Activated B cell treated with CpG ODN at 0.5 μM for 24 hours (primary cell): ENCODE measurements around the gene LRGUK. TPM values are rescaled to one million over a fixed set of nuclear protein-coding genes. Genes with fewer than 3 reads are reported as not detected.
A peak's percentile ranks its signal among the peaks of the same experiment; 100 is the strongest.
"Not testable (repeated sequence)": the region's sequence is repeated elsewhere in the genome, so short reads cannot be mapped to it uniquely, and the experiment has no call there.

ENCODE experiments used
- ATAC-seq: fragments of 200-7000 bp; cut with Tn5 transposase; one replicate; pipeline ENCODE4 v1.10.0; 2021; ENCODE audit warnings: low read depth, mild to moderate bottlenecking, moderate library complexity
- CTCF ChIA-PET: fragments of 350-600 bp; sonication (Branson Sonifier 250); formaldehyde crosslinking; loops from one replicate; lab custom pipeline; 2021; ENCODE audit warnings: antibody characterized with exemption; lab: Charles Lee
- POLR2A ChIA-PET: fragments of 350-600 bp; sonication (Branson Sonifier 250); formaldehyde crosslinking; loops from one replicate; lab custom pipeline; 2021; ENCODE audit warnings: antibody characterized with exemption; lab: Charles Lee
- DNase-seq: peaks from one replicate; pipeline ENCODE4 v3.0.0; 2022
- H3K27ac Mint-ChIP-seq: one replicate; pipeline ENCODE4 v1.8.0; 2020; ENCODE audit warnings: mixed read lengths
- H3K27me3 Mint-ChIP-seq: one replicate; pipeline ENCODE4 v1.8.0; 2021; ENCODE audit warnings: mixed read lengths
- H3K36me3 Mint-ChIP-seq: one replicate; pipeline ENCODE4 v1.8.0; 2021; ENCODE audit warnings: low read depth, mixed read lengths
- H3K4me1 Mint-ChIP-seq: one replicate; pipeline ENCODE4 v1.8.0; 2021; ENCODE audit warnings: mixed read lengths
- H3K4me3 Mint-ChIP-seq: one replicate; pipeline ENCODE4 v1.8.0; 2020; ENCODE audit warnings: mild to moderate bottlenecking, mixed read lengths
- H3K9me3 Mint-ChIP-seq: one replicate; pipeline ENCODE4 v1.8.0; 2020; ENCODE audit warnings: mixed read lengths
- intact Hi-C: fragments of 100-400 bp; cut with micrococcal nuclease; formaldehyde crosslinking; loops from one replicate; pipeline ENCODE4 v1.15.1; 2024
- total RNA-seq: library from RNA; stranded (reverse); gene quantifications from 2 replicates; pipeline ENCODE4 v1.2.3, GENCODE V29; 2022
- TF ChIP-seq, protein P1 (sequence below): fragments of 200-600 bp; IDR thresholded peaks from one replicate; pipeline ENCODE4 v1.8.0; 2022; ENCODE audit warnings: antibody characterized with exemption, mild to moderate bottlenecking

Gene LRGUK
- total RNA-seq, 1 donor from 2014 or later, result 1.0 TPM

DNA sequence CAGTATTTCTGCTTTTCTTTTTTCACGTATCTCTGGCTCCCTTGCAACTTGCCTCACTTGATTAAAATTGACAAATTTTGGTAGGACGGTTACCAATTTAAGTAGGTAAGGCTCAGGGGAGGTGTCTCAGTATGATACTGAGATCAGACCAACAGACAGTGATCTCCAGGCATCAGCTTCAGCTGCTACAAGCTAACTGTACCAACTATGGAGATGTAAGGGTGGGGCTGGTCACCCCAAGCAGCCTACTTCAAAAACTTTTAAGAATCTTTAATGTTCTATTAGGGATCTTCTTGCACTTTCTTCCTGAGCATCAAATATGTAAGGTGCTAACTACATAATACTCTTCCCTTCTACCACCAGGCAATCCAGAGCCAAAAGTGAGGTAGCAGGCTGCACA lies 162.7 kb downstream of the LRGUK start:
- POLR2A ChIA-PET, result no interaction called here
- no peaks in the 10 kb centered on the region for H3K27me3 Mint-ChIP-seq
- no peaks in the 10 kb centered on the region for H3K9me3 Mint-ChIP-seq
- H3K4me1 Mint-ChIP-seq, result peaks cover 24% of the 10 kb centered on the region
- H3K27ac Mint-ChIP-seq, result no peak overlapping the region
- no peak overlapping the region for H3K4me3 Mint-ChIP-seq
- intact Hi-C loops, result no loop called here
- no peak for ATAC-seq
- peaks cover 12% of the 10 kb centered on the region for H3K36me3 Mint-ChIP-seq
- CTCF ChIA-PET, result no interaction called here
- TF ChIP-seq, protein P1, sequence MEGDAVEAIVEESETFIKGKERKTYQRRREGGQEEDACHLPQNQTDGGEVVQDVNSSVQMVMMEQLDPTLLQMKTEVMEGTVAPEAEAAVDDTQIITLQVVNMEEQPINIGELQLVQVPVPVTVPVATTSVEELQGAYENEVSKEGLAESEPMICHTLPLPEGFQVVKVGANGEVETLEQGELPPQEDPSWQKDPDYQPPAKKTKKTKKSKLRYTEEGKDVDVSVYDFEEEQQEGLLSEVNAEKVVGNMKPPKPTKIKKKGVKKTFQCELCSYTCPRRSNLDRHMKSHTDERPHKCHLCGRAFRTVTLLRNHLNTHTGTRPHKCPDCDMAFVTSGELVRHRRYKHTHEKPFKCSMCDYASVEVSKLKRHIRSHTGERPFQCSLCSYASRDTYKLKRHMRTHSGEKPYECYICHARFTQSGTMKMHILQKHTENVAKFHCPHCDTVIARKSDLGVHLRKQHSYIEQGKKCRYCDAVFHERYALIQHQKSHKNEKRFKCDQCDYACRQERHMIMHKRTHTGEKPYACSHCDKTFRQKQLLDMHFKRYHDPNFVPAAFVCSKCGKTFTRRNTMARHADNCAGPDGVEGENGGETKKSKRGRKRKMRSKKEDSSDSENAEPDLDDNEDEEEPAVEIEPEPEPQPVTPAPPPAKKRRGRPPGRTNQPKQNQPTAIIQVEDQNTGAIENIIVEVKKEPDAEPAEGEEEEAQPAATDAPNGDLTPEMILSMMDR, result no peak
- DNase-seq, result no peak

DNA sequence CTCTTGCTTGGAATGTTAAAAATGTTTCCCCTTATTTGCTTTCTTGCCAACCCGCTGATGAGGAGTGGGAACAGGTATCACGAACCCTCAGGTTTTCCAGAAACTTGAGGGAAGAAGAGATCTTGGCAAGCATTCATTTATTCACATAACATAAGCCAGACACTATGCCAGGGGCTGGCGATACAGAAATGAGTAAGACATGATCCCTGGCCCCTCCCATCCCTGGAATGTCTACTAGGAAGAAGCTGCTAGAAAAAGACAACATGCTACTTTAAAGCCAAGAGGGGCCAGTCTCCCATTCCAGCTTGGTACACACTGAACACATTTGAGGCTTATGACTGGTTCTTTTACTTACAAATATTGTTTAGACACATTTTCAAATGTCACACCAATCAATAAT lies 163.1 kb downstream of the LRGUK start:
- Mint-ChIP-seq H3K36me3 (peaks cover 16% of the 10 kb centered on the region), H3K4me3 (no peak overlapping the region), H3K4me1 (peaks cover 24% of the 10 kb centered on the region), H3K27ac (no peak overlapping the region), H3K9me3 (no peaks in the 10 kb centered on the region), H3K27me3 (no peaks in the 10 kb centered on the region)
- POLR2A ChIA-PET, result no interaction called here
- TF ChIP-seq, protein P1, result no peak
- ATAC-seq (no peak), DNase-seq (no peak)
- CTCF ChIA-PET, result no interaction called here
- intact Hi-C loops, result no loop called here

DNA sequence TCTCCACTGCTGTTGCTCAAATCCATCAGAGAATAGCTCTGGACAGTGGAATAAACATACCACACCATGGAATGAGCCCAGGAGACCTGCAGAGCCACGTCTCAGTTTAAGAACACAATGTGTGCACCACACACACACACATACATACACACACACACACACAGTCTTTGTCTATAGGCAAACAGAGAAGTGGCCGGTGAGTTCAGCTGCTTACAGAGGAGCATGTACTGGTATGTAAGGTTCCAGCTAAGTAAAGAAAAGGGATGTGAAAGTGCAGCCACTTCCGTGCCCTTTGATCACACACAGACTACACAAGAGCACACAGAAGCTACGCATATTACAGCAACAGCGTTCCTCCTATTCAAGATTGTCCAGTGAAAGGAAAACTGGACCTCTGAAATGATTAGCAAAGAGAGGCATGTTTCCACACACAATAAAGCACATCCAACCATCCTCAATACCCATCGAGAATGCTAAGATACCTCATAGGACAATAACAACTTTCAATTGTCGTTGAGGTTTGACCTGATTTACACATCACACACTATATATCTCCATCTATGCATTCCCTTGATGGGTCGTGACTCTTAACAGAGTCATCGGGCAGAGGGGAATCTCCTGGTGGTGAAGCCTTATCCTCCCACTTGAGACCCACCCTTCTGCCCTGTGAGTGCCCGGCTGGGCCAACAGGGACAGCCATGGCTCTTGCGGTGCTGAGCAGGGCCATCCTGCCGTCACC lies 166.0 kb downstream of the LRGUK start:
- Mint-ChIP-seq H3K27ac (peak overlapping the region; percentile 54), H3K4me1 (peaks cover 20% of the 10 kb centered on the region)
- intact Hi-C loops, result loop anchor here (1.0 kb wide), 1 partner anchor 24 kb away; no protein-coding TSS in a partner anchor

DNA sequence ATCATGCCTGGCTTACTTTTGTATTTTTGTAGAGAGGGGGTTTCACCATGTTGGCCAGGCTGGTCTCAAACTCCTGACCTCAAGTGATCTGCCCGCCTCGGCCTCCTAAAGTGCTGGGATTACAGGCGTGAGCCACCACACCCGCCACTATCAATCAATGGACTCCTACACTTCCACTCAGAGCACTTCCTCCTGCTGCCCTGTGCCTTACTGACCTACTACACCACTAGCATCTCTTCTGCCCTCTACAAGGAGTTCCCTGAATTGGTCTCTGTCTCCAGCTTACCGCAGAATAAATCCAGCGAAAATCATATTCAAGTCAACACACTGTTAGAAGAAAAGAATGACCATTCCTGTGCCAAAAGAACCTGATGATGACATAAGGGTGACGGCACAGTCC lies 168.8 kb downstream of the LRGUK start:
- CTCF ChIA-PET, H3K9me3 Mint-ChIP-seq, ATAC-seq, H3K27me3 Mint-ChIP-seq, H3K27ac Mint-ChIP-seq, POLR2A ChIA-PET, H3K4me3 Mint-ChIP-seq, DNase-seq, intact Hi-C loops: not testable (repeated sequence)
- Mint-ChIP-seq H3K4me1 (peaks cover 20% of the 10 kb centered on the region), H3K36me3 (peaks cover 56% of the 10 kb centered on the region)

More for the DNA sequence above, 166.0 kb downstream of the LRGUK start:
- POLR2A ChIA-PET, result interaction anchor here (1.4 kb wide), 1 partner anchor 23 kb away, joined by 7 read pairs; the partner anchor contains the start of gene SLC35B4
- TF ChIP-seq, protein P1, result no peak
- no peaks in the 10 kb centered on the region for H3K9me3 Mint-ChIP-seq
- no peak for DNase-seq
- CTCF ChIA-PET, result no interaction called here
- H3K27me3 Mint-ChIP-seq, result no peaks in the 10 kb centered on the region
- H3K36me3 Mint-ChIP-seq, result peaks cover 31% of the 10 kb centered on the region
- no peak overlapping the region for H3K4me3 Mint-ChIP-seq
- peak; percentile 99 for ATAC-seq

DNA sequence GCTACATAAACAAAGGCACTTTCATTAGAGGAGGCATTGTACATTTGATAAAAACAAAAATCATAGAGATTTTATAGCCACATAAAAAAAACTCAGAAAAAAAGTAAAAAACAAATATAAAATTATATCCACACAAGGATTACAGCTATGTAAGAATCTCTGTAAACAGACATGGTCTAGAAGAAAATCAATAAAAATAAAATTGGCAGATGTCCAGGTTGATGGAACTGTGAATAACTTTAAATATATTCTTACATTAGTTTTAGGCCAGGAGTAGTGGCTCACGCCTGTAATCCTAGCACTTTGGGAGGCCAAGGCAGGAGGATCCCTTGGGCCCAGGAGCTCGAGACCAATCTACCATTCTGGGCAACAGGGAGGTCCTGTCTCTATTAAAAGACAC lies 170.3 kb downstream of the LRGUK start:
- intact Hi-C loops, result no loop called here
- TF ChIP-seq, protein P1, result no peak
- POLR2A ChIA-PET, result no interaction called here
- Mint-ChIP-seq H3K4me3 (no peak overlapping the region), H3K27me3 (no peaks in the 10 kb centered on the region), H3K4me1 (peaks cover 17% of the 10 kb centered on the region), H3K9me3 (no peaks in the 10 kb centered on the region), H3K36me3 (peaks cover 71% of the 10 kb centered on the region), H3K27ac (no peak overlapping the region)
- ATAC-seq, result no peak
- CTCF ChIA-PET, result no interaction called here
- DNase-seq, result no peak
